Vagina (tissue), 2 donors: ENCODE results near the gene TTC7B. TPM values are rescaled to one million over a fixed set of nuclear protein-coding genes. Genes with fewer than 3 reads are reported as not detected.
A peak's percentile ranks its signal among the peaks of the same experiment; 100 is the strongest.
"Not testable (repeated sequence)": the region's sequence is repeated elsewhere in the genome, so short reads cannot be mapped to it uniquely, and the experiment has no call there.

ENCODE experiments used
- DNase-seq, 2 donors: peaks; one replicate each; pipeline ENCODE4 v3.0.0-alpha.2; 2017; ENCODE audit errors: extremely low spot score in 2 of 2
- H3K27ac ChIP-seq: fragments of 200-600 bp; sonication (generic); one replicate; pipeline ENCODE4 v1.5.1; 2019
- H3K27me3 ChIP-seq: fragments of 200-600 bp; sonication (generic); one replicate; pipeline ENCODE4 v1.5.1; 2019
- H3K36me3 ChIP-seq, 2 donors: fragments of 200-600 bp; sonication (generic); one replicate each; pipeline ENCODE4 v1.5.1; 2017 to 2019
- H3K4me1 ChIP-seq: fragments of 200-600 bp; sonication (generic); one replicate; pipeline ENCODE4 v1.5.1; 2019
- H3K4me3 ChIP-seq, 2 donors: fragments of 200-600 bp; sonication (generic); 1 replicate in 1 of 2; 2 replicates in 1 of 2; pipeline ENCODE4 v1.5.1; 2016 to 2019
- H3K9me3 ChIP-seq: fragments of 200-600 bp; sonication (generic); one replicate; pipeline ENCODE4 v1.5.1; 2019
- POLR2A ChIP-seq, 2 donors: fragments of 450-650 bp; IDR thresholded peaks; one replicate each; pipeline ENCODE4 v1.6.1; 2017; ENCODE audit warnings: antibody characterized with exemption in 2 of 2, mild to moderate bottlenecking in 2 of 2, moderate library complexity in 2 of 2
- POLR2AphosphoS5 ChIP-seq, 2 donors: sonication (generic); formaldehyde crosslinking; IDR thresholded peaks; one replicate each; pipeline ENCODE4 v1.9.0; 2017; ENCODE audit warnings: antibody characterized with exemption in 2 of 2, mild to moderate bottlenecking in 2 of 2, low read depth in 1 of 2; ENCODE audit not compliant: insufficient read depth in 1 of 2
- intact Hi-C: fragments of 100-400 bp; cut with DNase I; formaldehyde crosslinking; loops from one replicate; pipeline ENCODE4 v1.15.1; 2023
- total RNA-seq: library from RNA; depleted of rRNA; stranded (reverse); fragments of >200 nt; gene quantifications from one replicate; pipeline ENCODE4 v1.2.3, GENCODE V29; 2016
- TF ChIP-seq, protein P1 (sequence below), 3 experiments: fragments of 450-650 bp in 2 of 3; fragments of 200-600 bp in 1 of 3; sonication (generic) in 1 of 3; IDR thresholded peaks; one replicate each; pipeline ENCODE4 v1.5.1; 2017 to 2019; ENCODE audit warnings: antibody characterized with exemption in 3 of 3, mild to moderate bottlenecking in 2 of 3, moderate library complexity in 2 of 3

The TTC7B gene, protein sequence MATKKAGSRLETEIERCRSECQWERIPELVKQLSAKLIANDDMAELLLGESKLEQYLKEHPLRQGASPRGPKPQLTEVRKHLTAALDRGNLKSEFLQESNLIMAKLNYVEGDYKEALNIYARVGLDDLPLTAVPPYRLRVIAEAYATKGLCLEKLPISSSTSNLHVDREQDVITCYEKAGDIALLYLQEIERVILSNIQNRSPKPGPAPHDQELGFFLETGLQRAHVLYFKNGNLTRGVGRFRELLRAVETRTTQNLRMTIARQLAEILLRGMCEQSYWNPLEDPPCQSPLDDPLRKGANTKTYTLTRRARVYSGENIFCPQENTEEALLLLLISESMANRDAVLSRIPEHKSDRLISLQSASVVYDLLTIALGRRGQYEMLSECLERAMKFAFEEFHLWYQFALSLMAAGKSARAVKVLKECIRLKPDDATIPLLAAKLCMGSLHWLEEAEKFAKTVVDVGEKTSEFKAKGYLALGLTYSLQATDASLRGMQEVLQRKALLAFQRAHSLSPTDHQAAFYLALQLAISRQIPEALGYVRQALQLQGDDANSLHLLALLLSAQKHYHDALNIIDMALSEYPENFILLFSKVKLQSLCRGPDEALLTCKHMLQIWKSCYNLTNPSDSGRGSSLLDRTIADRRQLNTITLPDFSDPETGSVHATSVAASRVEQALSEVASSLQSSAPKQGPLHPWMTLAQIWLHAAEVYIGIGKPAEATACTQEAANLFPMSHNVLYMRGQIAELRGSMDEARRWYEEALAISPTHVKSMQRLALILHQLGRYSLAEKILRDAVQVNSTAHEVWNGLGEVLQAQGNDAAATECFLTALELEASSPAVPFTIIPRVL
- 56.0 TPM for total RNA-seq

DNA sequence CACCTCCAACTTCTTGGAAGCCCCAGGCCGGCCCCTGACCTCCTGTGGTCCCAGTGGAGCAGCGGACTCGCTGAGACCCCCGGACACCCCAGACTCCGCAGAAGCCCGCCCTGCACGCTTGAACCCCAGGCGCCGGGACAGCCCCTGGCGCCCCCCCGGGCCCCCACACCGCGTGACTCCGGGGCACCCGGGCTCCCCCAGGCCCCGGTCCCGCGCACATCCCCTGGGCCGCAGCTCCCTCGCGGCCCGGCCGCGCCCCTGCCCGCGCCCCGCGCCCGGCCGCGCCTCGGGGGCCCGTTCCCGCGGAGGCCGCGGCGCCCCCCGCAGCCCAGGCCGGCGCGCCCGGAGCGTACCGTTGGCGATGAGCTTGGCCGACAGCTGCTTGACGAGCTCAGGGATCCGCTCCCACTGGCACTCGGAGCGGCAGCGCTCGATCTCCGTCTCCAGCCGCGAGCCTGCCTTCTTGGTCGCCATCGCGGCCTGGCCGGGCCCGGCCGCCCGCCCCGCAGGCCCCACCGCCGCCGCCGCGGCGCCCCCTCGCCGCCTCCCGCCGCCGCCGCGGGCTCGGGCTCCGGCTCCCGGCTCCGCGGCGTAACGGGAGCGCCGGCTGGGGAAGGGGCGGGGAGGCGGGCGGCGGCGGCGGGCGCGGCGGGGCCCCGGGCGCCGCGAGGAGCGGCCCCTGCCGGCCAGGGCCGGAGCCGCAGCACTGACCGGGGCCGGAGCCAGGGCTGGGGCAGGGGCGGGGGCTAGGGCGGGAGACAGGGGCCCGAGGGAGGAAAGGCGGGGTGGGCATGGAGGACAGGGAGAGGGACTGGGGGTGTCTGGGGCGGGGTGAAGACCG, at the start of gene TTC7B:
Gene TTC7B (minus strand): TSS at position 609 of the 841 bp plus-strand sequence. CDS start 135 bp downstream, at position 474.
- DNase-seq: no peak
- H3K27me3 ChIP-seq: no peaks in the 10 kb centered on the region
- no peaks in the 10 kb centered on the region for H3K36me3 ChIP-seq
- H3K9me3 ChIP-seq: no peaks in the 10 kb centered on the region
- TF ChIP-seq POLR2A (IDR thresholded peaks at IDR 0.05) (no peak), POLR2AphosphoS5 (IDR thresholded peaks at IDR 0.05; ENCODE audit: insufficient read depth in 1 of 2, low read depth in 1 of 2) (no peak)
- TF ChIP-seq, protein P1, sequence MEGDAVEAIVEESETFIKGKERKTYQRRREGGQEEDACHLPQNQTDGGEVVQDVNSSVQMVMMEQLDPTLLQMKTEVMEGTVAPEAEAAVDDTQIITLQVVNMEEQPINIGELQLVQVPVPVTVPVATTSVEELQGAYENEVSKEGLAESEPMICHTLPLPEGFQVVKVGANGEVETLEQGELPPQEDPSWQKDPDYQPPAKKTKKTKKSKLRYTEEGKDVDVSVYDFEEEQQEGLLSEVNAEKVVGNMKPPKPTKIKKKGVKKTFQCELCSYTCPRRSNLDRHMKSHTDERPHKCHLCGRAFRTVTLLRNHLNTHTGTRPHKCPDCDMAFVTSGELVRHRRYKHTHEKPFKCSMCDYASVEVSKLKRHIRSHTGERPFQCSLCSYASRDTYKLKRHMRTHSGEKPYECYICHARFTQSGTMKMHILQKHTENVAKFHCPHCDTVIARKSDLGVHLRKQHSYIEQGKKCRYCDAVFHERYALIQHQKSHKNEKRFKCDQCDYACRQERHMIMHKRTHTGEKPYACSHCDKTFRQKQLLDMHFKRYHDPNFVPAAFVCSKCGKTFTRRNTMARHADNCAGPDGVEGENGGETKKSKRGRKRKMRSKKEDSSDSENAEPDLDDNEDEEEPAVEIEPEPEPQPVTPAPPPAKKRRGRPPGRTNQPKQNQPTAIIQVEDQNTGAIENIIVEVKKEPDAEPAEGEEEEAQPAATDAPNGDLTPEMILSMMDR (IDR thresholded peaks at IDR 0.05): peak in 1 of 3 experiments; percentile 23
- peak within 1 kb of the TSS; percentile 66 to 78 for H3K4me3 ChIP-seq
- peaks cover 20% of the 10 kb centered on the region for H3K4me1 ChIP-seq
- no peak within 1 kb of the TSS for H3K27ac ChIP-seq
- intact Hi-C loops: no loop called here

DNA sequence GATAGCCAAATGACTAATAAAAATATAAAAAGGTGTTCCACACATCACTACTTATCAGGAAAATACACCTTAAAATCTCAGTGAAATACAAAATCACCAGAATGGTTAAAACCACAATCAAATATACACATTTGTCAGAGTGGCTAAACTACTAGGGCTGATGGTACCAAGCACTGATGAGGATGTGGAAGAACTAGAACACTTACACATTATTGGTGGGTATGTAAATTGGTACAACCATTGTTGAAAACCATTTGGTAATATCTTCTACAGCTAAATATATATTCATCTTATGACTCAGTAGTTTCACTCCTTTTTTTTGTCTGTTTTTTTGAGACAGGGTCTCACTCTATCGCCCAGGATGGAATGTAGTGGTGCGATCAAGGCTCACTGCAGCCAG, 48.5 kb upstream of the TTC7B start:
- no peaks in the 10 kb centered on the region for H3K36me3 ChIP-seq
- H3K4me3 ChIP-seq: no peak overlapping the region
- TF ChIP-seq POLR2AphosphoS5 (IDR thresholded peaks at IDR 0.05; ENCODE audit: insufficient read depth in 1 of 2, low read depth in 1 of 2) (no peak), POLR2A (IDR thresholded peaks at IDR 0.05) (no peak)
- TF ChIP-seq, protein P1 (IDR thresholded peaks at IDR 0.05): no peak
- no peak overlapping the region for H3K27ac ChIP-seq
- no peaks in the 10 kb centered on the region for H3K9me3 ChIP-seq
- H3K4me1 ChIP-seq: no peaks in the 10 kb centered on the region
- no peaks in the 10 kb centered on the region for H3K27me3 ChIP-seq
- no peak for DNase-seq
- intact Hi-C loops: no loop called here

DNA sequence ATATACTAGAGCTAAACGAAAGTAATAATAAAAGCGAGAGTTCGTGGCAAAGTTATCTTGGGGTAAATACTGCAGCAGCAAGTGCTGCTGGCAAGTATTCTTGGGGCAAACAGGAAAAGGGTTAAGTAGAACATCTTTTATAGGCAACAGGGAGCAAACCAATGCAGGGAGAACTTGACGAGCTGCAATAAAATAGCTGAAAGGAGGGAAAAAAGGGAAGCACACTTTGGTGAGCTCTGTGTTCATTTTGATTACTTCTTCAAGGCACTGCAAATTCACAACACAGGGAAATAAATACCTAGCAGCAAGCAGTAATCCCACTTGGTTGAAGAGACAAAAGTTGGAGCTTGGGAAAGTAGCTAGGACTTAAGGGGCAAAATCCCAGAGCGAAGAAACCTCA, 42.3 kb upstream of the TTC7B start:
- Histone ChIP-seq H3K27ac (peak overlapping the region; percentile 33), H3K27me3 (no peaks in the 10 kb centered on the region), H3K4me1 (no peaks in the 10 kb centered on the region), H3K4me3 (peak overlapping the region; percentile 5 to 25), H3K9me3 (no peaks in the 10 kb centered on the region), H3K36me3 (no peaks in the 10 kb centered on the region)
- intact Hi-C loops: no loop called here
- TF ChIP-seq POLR2AphosphoS5 (IDR thresholded peaks at IDR 0.05; ENCODE audit: insufficient read depth in 1 of 2, low read depth in 1 of 2): no peak
- no peak for TF ChIP-seq POLR2A (IDR thresholded peaks at IDR 0.05)
- TF ChIP-seq, protein P1 (IDR thresholded peaks at IDR 0.05): no peak
- no peak for DNase-seq

DNA sequence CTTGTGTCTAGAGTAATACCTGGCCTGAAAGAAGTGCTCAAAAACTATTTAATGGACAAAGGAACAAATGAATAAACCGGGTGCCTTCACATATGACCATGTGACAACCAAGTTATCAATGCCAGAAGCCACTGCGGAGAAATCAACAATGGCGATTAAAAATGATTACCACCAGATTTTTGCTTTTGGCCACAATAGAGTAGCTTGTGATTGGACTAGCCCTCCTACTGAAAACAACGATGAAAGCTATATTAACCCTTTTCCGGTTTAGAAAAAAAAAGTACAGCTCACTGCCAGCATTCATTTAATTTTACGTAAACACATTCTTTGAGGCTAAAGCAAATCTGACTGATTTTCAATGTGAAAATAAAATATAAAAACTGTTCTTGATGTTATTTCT, 41.6 kb upstream of the TTC7B start:
- peak overlapping the region; percentile 5 to 25 for H3K4me3 ChIP-seq
- no peaks in the 10 kb centered on the region for H3K4me1 ChIP-seq
- TF ChIP-seq, protein P1 (IDR thresholded peaks at IDR 0.05): no peak
- TF ChIP-seq POLR2AphosphoS5 (IDR thresholded peaks at IDR 0.05; ENCODE audit: insufficient read depth in 1 of 2, low read depth in 1 of 2) (no peak), POLR2A (IDR thresholded peaks at IDR 0.05) (no peak)
- intact Hi-C loops: no loop called here
- peak overlapping the region; percentile 33 for H3K27ac ChIP-seq
- no peak for DNase-seq
- no peaks in the 10 kb centered on the region for H3K9me3 ChIP-seq
- no peaks in the 10 kb centered on the region for H3K27me3 ChIP-seq
- H3K36me3 ChIP-seq: no peaks in the 10 kb centered on the region

DNA sequence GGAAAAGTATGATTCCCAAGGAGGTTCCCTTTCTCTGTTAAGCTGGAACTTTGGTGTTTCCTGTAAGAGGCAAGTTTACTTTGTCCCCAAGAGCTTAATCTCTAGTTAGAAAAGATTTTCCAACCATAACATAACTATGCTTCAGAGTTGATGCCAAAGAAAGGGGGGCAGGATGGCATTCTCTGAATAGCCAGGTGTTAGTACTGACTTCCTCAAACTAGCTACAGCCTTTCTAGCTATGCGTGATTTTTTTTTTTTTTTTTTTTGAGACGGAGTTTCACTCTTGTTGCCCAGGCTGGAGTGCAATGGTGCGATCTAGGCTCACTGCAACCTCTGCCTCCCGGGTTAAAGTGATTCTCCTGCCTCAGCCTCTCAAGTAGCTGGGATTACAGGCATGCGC, 39.9 kb upstream of the TTC7B start:
- DNase-seq, H3K27me3 ChIP-seq, H3K9me3 ChIP-seq, H3K4me3 ChIP-seq, H3K4me1 ChIP-seq, intact Hi-C loops, H3K27ac ChIP-seq, H3K36me3 ChIP-seq: not testable (repeated sequence)
